GM15510 (cell line): Measurements from ENCODE around the gene FADS2.
A peak's percentile ranks its signal among the peaks of the same experiment; 100 is the strongest.

Experiments
- POLR2A ChIP-seq: IDR thresholded peaks from 3 replicates; pipeline ENCODE4 v1.6.1; 2011; ENCODE audit warnings: borderline replicate concordance; ENCODE audit not compliant: insufficient read length; ENCODE audit errors: extremely low read depth

Gene FADS2

GRCh38 chr11:61810671-61811175 is 17.4 kb upstream of the FADS2 start:
- TF ChIP-seq POLR2A, result no peak

- TF ChIP-seq POLR2A, result no peak
These were observed 16.3 kb upstream of the FADS2 start for GRCh38 chr11:61811831-61812230.

DNA sequence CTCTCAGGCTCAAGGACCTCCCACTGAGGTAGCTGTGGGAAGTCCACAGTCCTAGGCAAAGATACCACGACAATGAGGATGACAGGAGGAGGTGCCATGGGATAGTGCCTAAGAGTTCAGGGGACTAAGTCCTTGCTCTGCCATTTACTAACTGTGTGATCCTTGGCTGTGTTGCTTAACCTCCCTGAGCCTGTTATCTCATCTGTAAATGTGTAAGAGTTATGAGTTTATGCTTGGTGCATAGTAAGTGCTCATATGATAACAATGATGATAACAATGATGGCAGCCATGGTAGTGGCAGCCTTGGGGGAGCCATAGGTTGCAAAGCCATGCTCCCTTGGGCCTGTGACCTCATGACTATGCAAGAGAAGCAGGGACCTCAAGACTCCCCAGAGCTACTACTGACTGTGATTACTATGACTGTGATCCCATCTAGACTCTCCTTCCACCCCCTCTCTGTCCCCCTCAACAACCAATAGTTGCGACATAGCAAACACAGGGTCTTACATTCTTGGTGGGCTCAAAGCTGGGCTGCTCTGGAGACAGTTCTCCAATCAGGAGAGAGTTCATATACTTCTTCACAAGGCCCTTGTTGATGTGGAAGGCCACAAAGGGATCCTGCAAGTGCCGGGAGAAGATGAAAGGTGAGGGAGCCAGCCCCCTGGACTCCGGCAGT is 15.2 kb upstream of the FADS2 start:
- TF ChIP-seq POLR2A, result no peak

DNA sequence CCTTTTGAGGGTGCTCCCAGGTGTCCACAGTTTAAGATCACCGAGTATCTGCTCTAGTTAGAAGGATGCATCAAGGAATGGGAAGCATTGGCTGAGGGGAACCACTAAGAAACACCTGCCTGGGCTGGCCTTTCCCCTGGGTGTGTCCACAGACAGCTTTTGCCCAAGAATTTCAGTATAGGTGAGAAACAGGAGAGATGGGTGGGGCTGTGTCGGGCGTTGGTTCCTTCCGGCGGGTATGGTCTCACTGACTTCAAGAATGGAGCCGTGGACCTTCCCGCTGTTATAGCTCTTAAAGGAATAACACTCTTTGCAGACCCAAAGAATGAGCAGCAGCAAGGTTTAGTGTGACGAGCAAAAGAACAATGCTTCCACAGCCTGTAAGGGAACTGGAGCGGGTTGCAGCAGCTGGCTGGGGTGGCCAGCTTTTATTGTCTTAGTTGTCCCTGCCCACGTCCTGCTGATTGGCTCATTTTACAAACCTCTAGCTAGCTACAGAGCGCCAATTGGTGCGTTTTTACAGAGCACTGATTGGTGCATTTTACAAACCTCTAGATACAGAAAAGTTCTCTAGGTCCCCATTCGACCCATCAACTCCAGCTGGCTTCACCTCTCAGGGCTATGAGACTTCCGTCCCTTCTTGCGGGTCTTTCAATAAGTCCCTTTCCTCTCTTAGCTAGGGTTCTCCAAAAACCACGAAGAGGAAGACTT is 13.7 kb upstream of the FADS2 start:
- no peak for TF ChIP-seq POLR2A

DNA sequence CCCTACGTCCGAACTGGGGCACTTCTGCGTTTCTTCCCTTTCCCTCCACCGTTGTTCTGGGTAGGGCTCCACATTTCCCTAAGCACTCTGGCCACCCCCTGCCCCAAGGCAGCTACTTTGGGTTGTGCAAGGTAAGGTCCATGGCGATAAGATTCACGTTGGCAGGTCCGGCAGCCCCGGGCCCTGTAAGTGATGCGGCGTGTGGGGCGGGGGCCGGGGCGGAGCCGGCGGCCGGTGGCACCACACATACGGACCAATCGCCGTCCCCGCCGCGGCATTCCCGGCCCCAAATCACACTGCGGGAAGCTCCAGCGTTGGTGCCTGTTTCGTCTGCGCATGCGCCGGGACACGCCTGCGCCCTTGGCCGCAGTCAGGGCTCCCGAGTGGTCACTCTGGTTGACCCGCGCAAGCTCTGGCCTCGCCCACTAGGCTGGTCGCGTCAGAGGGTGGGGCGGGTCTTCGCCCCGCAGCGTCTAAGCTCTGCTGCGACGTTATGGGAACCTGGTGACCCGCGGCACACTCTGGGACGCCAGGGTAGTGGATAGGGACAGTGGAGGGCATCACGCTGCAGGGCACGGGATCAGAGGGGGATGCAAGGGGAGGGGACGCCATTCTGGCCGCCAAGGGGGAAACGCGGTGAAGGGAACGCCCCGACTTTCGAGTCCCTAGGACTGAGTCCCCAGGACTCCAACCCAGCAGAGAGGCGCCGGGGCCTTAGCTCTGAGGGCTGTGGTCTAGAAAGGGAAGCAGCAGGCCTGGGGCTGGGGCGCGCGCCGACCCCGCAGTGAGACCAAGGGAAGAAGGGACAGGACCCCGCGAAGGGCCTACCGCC is 12.9 kb upstream of the FADS2 start:
- peak; percentile 78 for TF ChIP-seq POLR2A

DNA sequence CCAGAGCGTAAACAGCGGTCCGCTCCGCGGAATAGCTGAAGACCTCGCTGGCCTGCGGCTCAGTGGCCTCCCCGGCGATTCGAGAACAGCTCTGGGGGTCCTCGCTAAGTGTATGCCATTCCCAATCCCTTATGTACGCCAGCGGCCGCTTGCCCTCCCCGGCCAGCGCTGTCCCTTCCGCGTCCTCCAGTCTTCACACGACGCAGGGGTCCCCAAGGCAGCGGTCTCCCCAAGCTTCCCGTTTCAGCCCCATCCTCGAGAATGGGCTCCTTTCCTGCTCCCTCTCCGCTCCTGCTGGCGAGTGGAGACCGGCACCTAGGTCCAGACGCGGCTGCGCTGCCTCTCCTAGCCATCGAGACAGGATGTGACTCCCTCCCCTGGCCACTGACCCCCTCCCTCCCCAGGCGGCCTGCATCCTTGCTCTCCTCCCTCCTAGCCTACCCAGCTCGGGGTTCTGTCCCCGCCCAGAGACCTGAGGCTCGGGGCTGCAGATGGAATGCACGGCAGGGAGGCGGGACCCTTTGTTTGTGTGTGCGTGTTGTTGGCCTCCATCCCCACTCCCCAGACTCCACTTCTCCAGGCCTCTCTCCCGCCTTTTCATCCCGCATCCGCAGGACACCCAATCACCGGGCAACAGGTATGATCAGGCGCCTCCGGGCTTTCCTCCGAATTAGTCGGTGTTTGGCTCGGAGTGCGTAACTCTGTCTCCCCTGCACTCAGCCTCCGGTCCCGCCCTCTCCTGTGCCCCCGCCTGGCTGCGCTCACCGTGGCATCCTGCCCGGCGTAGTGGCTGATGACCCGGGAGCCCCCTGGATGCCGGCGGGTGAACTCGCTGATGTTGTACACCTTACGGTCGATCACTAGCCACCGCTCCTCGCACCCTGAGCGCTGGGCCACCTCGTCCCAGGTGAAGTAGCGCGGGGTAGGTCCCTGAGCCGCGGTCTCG is 12.0 kb upstream of the FADS2 start:
- TF ChIP-seq POLR2A, result peak; percentile 10

- peak; percentile 57 for TF ChIP-seq POLR2A
These were observed 11.2 kb upstream of the FADS2 start, which contains the start of gene FADS1 for GRCh38 chr11:61816736-61817455. Gene FADS1 (minus strand): TSS chr11:61817003. CDS start chr11:61816929, 74 bp downstream.

GRCh38 chr11:61817471-61818202 is 10.5 kb upstream of the FADS2 start:
- no peak for TF ChIP-seq POLR2A

DNA sequence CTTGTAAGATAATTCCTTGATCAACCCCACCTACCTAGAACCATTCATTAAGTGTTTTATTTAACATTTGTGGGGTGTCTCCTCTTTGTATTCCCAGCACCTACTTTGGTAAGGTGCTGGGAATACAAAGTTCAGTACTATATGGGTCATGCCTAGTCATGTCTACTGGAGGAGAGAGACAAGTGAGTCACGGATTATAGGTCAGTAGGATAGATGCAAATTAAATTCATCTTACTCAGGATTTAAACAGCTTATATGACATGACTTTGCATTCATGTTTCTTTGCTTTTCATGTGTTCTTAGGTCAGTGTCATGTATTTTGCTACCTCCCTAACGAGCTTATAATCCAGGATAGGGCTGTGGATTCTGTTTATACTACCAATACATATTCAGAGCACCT is 7.9 kb upstream of the FADS2 start:
- no peak for TF ChIP-seq POLR2A

- no peak for TF ChIP-seq POLR2A
These were observed 1.1 kb upstream of the FADS2 start for GRCh38 chr11:61826930-61827570.

DNA sequence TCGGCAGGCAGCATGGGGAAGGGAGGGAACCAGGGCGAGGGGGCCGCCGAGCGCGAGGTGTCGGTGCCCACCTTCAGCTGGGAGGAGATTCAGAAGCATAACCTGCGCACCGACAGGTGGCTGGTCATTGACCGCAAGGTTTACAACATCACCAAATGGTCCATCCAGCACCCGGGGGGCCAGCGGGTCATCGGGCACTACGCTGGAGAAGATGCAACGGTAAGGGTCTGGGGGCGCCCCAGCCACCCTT is 204 bp downstream of the FADS2 start:
- TF ChIP-seq POLR2A, result no peak

DNA sequence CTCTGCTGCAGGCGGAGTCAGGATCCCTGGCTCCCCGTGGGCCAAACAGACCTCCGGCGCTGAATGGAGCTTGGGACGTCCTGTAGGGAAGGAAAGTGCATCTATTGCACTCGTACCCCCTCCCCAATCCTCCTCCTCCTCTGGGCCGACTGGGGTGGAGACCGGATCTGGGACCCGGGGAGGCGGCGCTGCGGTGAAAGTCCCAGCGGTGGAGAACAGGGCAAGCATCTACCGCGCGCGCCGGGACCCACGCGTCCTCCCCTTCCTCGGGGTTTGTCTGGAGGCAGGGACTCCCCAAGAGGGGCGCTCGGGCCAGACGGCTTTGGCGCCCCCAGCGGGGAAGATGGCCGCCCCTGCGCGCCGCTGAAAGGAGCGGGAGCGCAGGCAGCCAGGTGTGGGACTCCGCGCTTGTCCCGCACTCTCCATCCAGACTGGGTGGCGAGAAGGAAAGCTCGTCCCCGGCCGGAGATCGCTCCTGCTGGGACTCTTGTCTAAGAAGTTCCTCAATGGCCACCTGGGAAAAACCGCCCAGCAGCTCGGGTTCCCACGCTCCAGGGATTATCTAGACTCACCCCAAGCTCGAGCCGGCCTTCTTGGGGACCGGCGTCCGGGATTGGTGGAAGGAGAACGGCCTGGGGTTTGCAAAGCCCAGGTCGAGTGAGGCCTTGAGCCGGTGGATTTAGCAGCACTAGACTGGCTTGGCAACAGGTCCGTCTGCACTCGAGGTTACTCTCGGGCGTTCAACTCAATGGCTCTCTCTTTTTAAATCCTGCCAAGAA is 718 bp downstream of the FADS2 start:
- peak; percentile 45 for TF ChIP-seq POLR2A
